ENCODE data around the gene HSF2.

GRCh38 chr6:122407712-122408111, 8.3 kb downstream of the HSF2 start:
- TF ChIP-seq CTCF (IDR thresholded peaks at IDR 0.05; ENCODE audit: insufficient read depth, low read length, poor library complexity, severe bottlenecking) (no peak), EZH2phosphoT487 (conservative IDR thresholded peaks at IDR 0.05; ENCODE audit: low read length) (no peak)

Data from SU-DHL-6 (cell line).